NK-92 (cell line): ENCODE results near the gene FOXP2.

ENCODE experiments used
- DNase-seq: peaks from one replicate; lab custom pipeline; 2025; ENCODE audit not compliant: unreplicated experiment; lab: John Stamatoyannopoulos, UW

FOXP2 gene

GRCh38 chr7:114703677-114704076, 289.1 kb downstream of the FOXP2 start:
- DNase-seq: no peak

GRCh38 chr7:114708646-114709045, 294.0 kb downstream of the FOXP2 start:
- DNase-seq: no peak

DNA sequence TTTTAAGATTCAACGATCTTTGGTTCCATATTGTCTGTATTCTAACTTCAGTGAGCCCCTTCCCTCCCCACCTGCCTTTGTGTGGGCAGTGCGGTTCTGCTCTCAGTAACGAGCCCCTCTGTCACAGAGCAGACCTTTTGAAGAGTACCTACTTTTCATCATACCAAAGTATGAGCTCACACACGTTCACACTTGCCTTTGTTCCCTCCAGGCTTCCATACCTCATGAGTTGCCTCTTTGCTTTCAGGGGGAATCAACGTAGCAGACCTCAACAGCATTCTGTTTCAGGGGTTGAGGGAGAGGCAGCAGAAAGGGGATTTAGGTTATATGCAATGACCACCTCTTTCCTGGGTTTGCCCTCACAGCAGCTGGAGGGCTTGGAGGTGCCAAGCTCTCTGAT, 295.9 kb downstream of the FOXP2 start:
- DNase-seq: no peak

DNA sequence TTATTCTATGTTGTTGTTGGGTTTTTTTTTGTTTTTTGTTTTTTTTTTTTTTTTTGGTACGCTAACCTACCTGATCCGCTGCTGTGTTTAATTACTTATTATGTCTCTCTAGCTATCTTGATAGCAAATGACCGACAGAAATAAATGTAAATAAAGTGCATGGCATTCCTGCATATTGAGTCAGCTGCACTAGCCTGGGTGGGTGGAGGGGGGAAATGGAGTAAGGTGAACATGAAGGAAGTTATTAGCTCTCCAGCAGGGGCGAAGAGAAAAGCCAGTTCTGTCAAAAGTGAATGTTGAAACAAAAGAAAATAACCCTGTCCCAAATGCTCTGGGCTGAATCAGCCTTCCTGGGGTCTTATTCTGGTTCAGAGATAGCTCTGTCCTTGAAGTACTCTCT, 296.6 kb downstream of the FOXP2 start:
- no peak for DNase-seq

GRCh38 chr7:114715907-114716306, 301.3 kb downstream of the FOXP2 start:
- no peak for DNase-seq

DNA sequence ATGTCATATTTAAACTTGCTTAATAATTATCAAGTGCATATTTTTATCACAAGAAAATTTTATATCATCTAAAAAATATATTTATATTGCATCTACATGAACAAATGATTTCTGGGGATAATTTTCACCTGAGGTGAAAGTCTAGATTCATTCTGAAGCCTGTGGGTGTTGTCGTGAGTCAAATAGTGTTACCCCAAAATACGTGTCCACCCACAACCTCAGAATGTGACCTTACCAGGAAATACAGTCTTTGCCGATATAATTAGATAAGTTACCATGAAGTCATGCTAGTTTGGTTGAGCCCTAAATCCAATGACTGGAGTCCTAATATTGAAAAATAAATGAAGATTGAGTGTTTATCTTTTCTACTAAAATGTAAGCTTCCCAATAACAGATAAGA, 304.2 kb downstream of the FOXP2 start:
- DNase-seq: no peak

GRCh38 chr7:114720725-114721124, 306.1 kb downstream of the FOXP2 start:
- DNase-seq: no peak

DNA sequence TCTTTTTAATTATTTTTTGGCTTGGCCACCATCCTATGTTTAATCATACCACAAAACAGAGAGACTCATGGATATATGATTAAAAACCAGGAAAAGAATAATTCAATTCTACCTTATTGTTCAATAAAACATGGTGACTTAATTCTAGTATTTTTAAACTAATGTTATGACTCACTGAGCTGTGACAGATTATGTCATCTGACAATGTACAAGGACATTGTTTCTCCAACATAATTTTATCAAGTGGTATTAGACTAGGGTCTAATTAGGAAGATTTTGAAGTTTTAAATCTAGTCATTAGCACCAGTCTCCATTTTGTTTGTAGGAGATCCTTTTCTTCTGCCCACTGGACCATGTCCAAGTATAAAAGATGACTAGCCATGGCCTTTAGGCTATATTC, 307.9 kb downstream of the FOXP2 start:
- DNase-seq: no peak

DNA sequence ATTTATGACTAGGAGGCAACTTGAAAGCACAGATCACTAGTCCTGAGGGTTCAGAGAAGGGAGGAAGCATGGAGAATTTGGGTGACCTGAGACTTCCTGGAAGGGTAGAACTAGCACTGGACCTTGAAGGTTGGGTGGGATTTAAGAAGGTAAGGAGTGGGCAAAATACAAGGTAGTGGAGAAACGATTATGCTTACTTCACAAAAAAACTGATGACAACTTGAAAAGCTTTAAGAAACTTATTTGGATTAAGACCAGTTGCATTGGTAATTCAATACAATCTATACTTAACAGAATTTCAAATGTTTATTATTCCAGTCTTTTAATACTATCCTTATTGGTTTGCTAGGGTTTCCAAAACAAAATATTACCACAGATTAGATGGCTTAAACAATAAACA, 308.7 kb downstream of the FOXP2 start:
- no peak for DNase-seq

- no peak for DNase-seq
Measured at GRCh38 chr7:114740095-114740494, 325.5 kb downstream of the FOXP2 start.

DNA sequence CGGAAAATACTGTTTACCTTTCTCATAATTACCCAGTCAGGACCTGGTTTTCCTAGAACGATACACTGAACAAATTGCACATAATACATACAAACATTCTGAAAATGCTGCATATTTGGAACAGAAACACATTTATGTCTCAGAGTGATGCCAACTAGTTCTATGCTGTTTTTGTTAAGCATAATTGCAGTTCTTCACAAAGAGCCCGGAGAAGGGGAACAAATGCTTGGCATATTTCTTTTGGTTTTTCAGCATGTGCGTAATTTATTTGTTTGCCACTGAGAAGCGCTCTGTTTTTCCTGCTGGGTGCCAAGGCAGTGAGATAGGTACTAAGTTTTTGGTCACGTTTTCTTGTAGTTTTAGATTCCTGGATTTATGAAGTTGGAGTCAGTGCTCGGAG, 326.3 kb downstream of the FOXP2 start:
- no peak for DNase-seq

GRCh38 chr7:114741911-114742310, 327.3 kb downstream of the FOXP2 start:
- DNase-seq: no peak
